ENCODE measurements around the gene CSN1S1.

GRCh38 chr4:69920874-69921273, 10.0 kb upstream of the CSN1S1 start:
- no peak for TF ChIP-seq CTCF (IDR thresholded peaks at IDR 0.05)
- no peak for TF ChIP-seq EP300 (IDR thresholded peaks at IDR 0.05)
- TF ChIP-seq POLR2A (IDR thresholded peaks at IDR 0.05): no peak
- TF ChIP-seq POLR2AphosphoS5 (IDR thresholded peaks at IDR 0.05): no peak

All from sigmoid colon (tissue), 4 donors.